ENCODE data around the gene IGSF11. TPM values are rescaled to one million over a fixed set of nuclear protein-coding genes. Genes with fewer than 3 reads are reported as not detected.
A peak's percentile ranks its signal among the peaks of the same experiment; 100 is the strongest.
"Not testable (repeated sequence)": the region's sequence is repeated elsewhere in the genome, so short reads cannot be mapped to it uniquely, and the experiment has no call there.

The IGSF11 gene
- 0.71 and 0.87 TPM in 2 replicates for total RNA-seq (2014; rRNA removed; shearing (Covaris generic); ENCODE audit: low replicate concordance)

- in situ Hi-C loops (cut with HindIII; ENCODE audit: low pct_unique_long_range_greater_than_20kb, low sequenced_read_pairs), result no loop called here
Observed at GRCh38 chr3:119034256-119035013, at the start of gene IGSF11. Gene IGSF11 (minus strand): TSS chr3:119034846. CDS start chr3:119034582, 264 bp downstream.

GRCh38 chr3:119080364-119080763 is 45.7 kb upstream of the IGSF11 start:
- in situ Hi-C loops (cut with HindIII; ENCODE audit: low pct_unique_long_range_greater_than_20kb, low sequenced_read_pairs), result no loop called here
- DNase-seq (ENCODE audit: low read depth), result no peak

More at GRCh38 chr3:119034256-119035013, at the start of gene IGSF11:
- DNase-seq (ENCODE audit: low read depth), result peak; percentile 66

GRCh38 chr3:119073258-119074001 is 38.8 kb upstream of the IGSF11 start:
- in situ Hi-C loops (cut with HindIII; ENCODE audit: low pct_unique_long_range_greater_than_20kb, low sequenced_read_pairs), result no loop called here
- DNase-seq (ENCODE audit: low read depth), result no peak

GRCh38 chr3:119072451-119072850 is 37.8 kb upstream of the IGSF11 start:
- DNase-seq (ENCODE audit: low read depth); in situ Hi-C loops (cut with HindIII; ENCODE audit: low pct_unique_long_range_greater_than_20kb, low sequenced_read_pairs): not testable (repeated sequence)

GRCh38 chr3:119069725-119070124 is 35.1 kb upstream of the IGSF11 start:
- no peak for DNase-seq (ENCODE audit: low read depth)
- in situ Hi-C loops (cut with HindIII; ENCODE audit: low pct_unique_long_range_greater_than_20kb, low sequenced_read_pairs), result no loop called here

GRCh38 chr3:119063471-119063870 is 28.8 kb upstream of the IGSF11 start:
- in situ Hi-C loops (cut with HindIII; ENCODE audit: low pct_unique_long_range_greater_than_20kb, low sequenced_read_pairs), result no loop called here
- no peak for DNase-seq (ENCODE audit: low read depth)

GRCh38 chr3:119062892-119063291 is 28.2 kb upstream of the IGSF11 start:
- DNase-seq (ENCODE audit: low read depth), result no peak

GRCh38 chr3:119044593-119044992 is 9.9 kb upstream of the IGSF11 start:
- DNase-seq (ENCODE audit: low read depth), result no peak
- in situ Hi-C loops (cut with HindIII; ENCODE audit: low pct_unique_long_range_greater_than_20kb, low sequenced_read_pairs), result no loop called here

More at GRCh38 chr3:119062892-119063291, 28.2 kb upstream of the IGSF11 start:
- in situ Hi-C loops (cut with HindIII; ENCODE audit: low pct_unique_long_range_greater_than_20kb, low sequenced_read_pairs), result no loop called here

GRCh38 chr3:119042162-119042561 is 7.5 kb upstream of the IGSF11 start:
- in situ Hi-C loops (cut with HindIII; ENCODE audit: low pct_unique_long_range_greater_than_20kb, low sequenced_read_pairs), result no loop called here
- DNase-seq (ENCODE audit: low read depth), result no peak

GRCh38 chr3:119035014-119035346 is 334 bp upstream of the IGSF11 start:
- in situ Hi-C loops (cut with HindIII; ENCODE audit: low pct_unique_long_range_greater_than_20kb, low sequenced_read_pairs), result no loop called here
- DNase-seq (ENCODE audit: low read depth), result no peak

GRCh38 chr3:119033393-119034255 is 1.0 kb downstream of the IGSF11 start:
- DNase-seq (ENCODE audit: low read depth), result no peak
- in situ Hi-C loops (cut with HindIII; ENCODE audit: low pct_unique_long_range_greater_than_20kb, low sequenced_read_pairs), result no loop called here

- no peak for DNase-seq (ENCODE audit: low read depth)
- in situ Hi-C loops (cut with HindIII; ENCODE audit: low pct_unique_long_range_greater_than_20kb, low sequenced_read_pairs), result no loop called here
Observed at GRCh38 chr3:119025171-119025795, 9.4 kb downstream of the IGSF11 start.

- in situ Hi-C loops (cut with HindIII; ENCODE audit: low pct_unique_long_range_greater_than_20kb, low sequenced_read_pairs), result no loop called here
Observed at GRCh38 chr3:119019767-119020518, 14.7 kb downstream of the IGSF11 start.

GRCh38 chr3:119018690-119019463 is 15.8 kb downstream of the IGSF11 start:
- no peak for DNase-seq (ENCODE audit: low read depth)
- in situ Hi-C loops (cut with HindIII; ENCODE audit: low pct_unique_long_range_greater_than_20kb, low sequenced_read_pairs), result no loop called here

More at GRCh38 chr3:119019767-119020518, 14.7 kb downstream of the IGSF11 start:
- DNase-seq (ENCODE audit: low read depth), result no peak

- in situ Hi-C loops (cut with HindIII; ENCODE audit: low pct_unique_long_range_greater_than_20kb, low sequenced_read_pairs), result no loop called here
Observed at GRCh38 chr3:119015942-119016341, 18.7 kb downstream of the IGSF11 start.

GRCh38 chr3:119013951-119014350 is 20.7 kb downstream of the IGSF11 start:
- DNase-seq (ENCODE audit: low read depth), result no peak
- in situ Hi-C loops (cut with HindIII; ENCODE audit: low pct_unique_long_range_greater_than_20kb, low sequenced_read_pairs), result no loop called here

More at GRCh38 chr3:119015942-119016341, 18.7 kb downstream of the IGSF11 start:
- DNase-seq (ENCODE audit: low read depth), result no peak

GRCh38 chr3:119011528-119011927 is 23.1 kb downstream of the IGSF11 start:
- DNase-seq (ENCODE audit: low read depth), result no peak
- in situ Hi-C loops (cut with HindIII; ENCODE audit: low pct_unique_long_range_greater_than_20kb, low sequenced_read_pairs), result no loop called here

Data from Caki2 (cell line).